ENCODE measurements around the gene BANK1.

The BANK1 gene, protein sequence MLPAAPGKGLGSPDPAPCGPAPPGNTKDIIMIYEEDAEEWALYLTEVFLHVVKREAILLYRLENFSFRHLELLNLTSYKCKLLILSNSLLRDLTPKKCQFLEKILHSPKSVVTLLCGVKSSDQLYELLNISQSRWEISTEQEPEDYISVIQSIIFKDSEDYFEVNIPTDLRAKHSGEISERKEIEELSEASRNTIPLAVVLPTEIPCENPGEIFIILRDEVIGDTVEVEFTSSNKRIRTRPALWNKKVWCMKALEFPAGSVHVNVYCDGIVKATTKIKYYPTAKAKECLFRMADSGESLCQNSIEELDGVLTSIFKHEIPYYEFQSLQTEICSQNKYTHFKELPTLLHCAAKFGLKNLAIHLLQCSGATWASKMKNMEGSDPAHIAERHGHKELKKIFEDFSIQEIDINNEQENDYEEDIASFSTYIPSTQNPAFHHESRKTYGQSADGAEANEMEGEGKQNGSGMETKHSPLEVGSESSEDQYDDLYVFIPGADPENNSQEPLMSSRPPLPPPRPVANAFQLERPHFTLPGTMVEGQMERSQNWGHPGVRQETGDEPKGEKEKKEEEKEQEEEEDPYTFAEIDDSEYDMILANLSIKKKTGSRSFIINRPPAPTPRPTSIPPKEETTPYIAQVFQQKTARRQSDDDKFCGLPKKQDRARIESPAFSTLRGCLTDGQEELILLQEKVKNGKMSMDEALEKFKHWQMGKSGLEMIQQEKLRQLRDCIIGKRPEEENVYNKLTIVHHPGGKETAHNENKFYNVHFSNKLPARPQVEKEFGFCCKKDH

DNA sequence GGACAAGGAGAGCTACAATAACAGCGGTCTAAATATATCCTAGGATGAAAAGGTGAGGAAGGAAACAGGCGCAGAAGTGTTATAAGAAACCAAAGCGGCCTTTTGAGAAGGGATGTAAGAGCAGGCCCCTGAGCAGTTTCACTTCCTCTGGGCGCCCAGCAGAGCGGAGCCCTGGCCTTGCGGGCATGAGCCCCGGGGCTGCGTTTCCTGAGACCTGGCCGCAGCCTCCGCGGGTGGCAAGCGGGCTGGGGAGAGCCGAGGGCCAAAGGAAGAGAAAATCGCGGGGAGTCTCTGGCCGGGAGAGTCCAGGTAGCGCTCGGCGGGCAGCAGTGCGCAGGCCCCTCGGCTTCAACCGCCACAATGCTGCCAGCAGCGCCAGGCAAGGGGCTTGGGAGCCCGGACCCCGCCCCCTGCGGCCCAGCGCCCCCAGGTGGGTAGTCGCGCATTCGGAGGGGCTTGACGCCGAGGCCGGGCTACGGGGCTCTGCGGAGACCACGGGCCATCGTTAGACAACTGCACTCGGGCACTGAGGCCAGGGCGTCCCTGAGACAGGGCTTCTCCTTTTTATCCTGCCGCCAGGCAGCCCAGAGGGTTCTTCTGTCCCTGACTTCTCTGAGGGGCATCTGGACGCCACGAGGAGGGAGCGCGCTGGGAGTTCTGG is at the start of gene BANK1:
TSS of gene BANK1 (plus strand) at position 210 of the 661 bp plus-strand sequence. CDS start at position 361, 151 bp downstream.
- peak; percentile 52 for DNase-seq (ENCODE audit: low read depth)

DNA sequence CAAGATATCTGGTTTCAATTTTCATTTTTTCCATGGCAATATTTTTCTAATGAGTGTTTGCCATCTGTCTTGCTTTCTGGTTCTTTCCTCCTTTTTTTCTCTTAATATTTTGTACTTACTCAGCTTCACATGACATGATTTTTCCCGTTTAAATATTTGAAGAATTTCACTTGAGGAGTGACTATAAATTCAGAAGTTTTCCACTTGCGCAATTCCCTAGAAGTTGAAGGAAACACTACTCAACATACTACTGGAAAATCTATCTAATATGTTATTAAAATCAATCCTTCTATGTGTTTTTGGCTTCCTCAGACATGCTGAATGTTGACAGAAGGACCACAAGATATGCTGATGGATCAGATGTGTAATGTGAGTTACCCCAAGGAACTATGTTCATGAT is 36.8 kb upstream of the BANK1 start:
- no peak for DNase-seq (ENCODE audit: low read depth)

DNA sequence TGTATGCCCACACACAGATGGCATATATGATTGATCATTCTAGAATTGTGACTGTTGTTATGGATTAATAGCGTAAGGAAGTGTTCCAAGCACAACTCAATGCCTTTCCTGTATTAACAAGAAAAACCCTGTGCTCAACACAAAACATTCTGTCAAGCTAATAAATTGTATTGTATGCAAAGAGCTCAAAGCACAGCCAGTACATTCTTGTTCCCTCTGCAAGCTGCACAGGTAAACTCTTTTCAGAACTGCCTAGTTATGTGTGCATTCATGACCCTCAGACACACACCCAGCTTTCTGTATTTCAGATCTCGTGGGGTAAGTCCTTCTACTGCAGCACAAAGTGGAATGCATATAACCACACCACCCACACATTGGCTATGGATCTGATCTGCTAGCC is 34.3 kb upstream of the BANK1 start:
- no peak for DNase-seq (ENCODE audit: low read depth)

DNA sequence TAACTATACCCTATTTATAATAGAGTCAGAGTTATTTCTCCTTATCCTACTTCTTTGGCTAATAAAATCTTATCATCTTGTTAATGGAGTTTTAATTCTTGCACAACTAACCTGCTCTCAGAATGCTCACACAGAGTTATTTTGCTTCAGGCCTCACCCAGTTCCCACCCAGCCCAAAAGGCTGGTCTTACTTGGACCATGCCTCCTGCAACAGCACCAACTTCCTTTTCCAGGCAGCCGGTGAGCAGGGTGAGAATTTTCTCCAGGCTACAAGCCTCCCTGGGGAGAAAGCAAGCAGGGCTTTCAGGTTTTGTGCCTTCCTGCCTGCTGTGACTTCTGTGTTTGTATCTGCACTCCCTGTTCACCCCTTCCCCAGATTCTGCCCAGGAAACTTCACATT is 29.1 kb upstream of the BANK1 start:
- no peak for DNase-seq (ENCODE audit: low read depth)

DNA sequence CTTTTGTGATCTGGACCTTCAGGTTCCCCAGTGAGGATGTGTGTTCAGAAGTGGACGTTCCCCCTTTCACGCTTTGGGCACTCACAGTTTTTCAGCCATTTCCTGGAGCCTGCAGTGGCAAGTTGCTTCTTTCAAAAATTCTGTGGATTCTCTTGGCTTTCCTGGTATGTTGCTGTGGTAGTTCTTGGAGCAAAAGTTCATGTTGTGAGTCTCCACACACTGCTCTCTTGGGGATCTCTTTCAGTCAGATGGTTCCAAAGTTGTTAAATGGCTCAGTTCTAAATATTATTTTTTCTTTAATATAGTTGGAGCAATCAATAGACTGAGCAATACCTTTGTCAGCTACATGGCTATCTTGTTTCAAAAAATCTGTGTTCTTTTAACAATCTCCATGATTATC is 28.5 kb upstream of the BANK1 start:
- no peak for DNase-seq (ENCODE audit: low read depth)

DNA sequence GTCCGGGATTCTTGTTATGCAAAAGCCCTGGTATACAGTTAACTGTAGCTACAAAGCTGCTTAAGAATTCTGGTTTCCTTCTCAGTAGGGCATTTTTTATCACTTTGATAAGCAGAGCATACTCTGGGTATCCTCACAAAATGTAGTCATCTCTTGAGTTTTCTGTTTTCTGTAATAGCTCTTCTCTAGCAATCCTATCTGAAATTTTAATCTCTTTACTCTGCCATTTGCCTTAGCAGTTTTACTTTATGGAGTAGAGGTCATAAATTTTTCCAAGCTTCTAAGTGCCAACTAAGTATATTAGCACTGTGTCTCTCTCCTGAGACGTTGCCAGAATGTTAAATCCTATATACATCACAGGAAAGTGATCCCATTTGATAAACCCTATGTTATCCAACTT is 28.0 kb upstream of the BANK1 start:
- no peak for DNase-seq (ENCODE audit: low read depth)

DNA sequence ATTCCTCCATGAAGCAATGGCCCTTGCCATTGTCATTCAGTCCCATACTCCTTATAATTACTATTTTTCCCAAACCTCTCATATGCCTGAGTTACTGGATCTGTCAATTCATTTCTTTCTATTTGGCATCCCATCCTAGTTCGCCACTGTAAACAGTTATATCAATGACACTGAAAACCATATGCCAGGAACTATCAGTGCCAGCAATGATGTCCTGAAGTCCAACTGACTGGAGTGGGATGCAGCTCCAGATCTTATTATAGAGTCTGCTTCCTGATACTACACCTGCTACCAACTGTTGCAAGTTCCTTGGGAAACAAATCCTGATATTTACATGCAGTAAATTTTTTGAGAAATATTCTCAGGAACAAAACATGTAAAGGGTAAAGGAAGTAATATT is 27.0 kb upstream of the BANK1 start:
- no peak for DNase-seq (ENCODE audit: low read depth)

DNA sequence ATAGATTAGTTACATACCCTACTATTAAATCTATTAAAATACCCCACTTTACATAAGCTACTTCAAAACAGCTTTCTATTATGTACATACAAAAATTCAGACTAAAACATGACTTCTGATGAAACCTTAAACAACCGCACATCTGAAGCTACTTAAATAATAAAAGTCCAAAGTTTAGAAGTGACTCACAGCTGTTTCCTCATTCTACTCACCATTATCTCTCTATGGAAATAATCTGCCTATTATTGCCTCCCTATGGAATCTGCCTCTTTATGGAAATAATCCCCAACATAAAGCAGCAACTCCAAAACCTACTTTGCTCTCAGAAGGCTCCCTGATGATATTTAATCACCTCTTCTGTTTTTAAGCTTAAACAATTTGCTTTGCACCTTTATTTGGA is 15.7 kb upstream of the BANK1 start:
- DNase-seq (ENCODE audit: low read depth): no peak

DNA sequence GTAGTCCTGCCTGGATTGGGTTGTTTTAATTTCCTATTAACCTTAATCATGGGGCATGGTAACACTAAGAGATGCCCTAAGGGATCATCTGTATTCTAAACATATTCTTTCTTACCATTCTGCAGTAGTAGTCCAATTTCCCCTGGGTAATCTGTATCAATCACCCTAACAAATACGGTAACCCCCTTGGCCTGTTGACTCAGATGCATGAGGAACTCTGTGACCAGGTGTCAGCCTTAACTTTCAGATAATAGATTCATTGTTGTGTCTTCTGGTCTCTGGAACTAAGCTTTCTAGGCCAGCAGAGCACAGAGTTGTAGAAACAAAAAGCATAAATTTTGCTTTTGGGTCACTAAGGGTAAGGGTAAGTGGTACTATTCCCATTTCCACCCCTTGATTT is 13.1 kb upstream of the BANK1 start:
- no peak for DNase-seq (ENCODE audit: low read depth)

DNA sequence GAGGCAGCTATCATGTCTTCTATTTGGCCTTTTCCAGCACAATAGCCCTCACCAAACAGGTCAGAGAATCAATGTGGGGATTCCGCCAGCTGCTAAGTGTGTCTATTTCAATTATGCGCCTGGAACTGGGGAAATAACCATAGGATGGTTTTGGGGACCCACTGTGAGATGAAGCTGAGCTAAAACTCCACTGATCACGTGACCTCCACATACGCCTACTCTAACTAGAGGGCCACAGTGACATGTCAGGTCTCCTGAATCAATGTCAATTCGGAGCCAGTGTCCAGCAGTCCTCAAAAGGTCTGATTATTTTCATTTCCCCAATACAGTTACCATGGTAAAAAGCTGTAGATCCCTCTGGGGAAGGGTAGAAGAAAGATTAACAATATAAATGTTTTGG is 10.2 kb upstream of the BANK1 start:
- no peak for DNase-seq (ENCODE audit: low read depth)

DNA sequence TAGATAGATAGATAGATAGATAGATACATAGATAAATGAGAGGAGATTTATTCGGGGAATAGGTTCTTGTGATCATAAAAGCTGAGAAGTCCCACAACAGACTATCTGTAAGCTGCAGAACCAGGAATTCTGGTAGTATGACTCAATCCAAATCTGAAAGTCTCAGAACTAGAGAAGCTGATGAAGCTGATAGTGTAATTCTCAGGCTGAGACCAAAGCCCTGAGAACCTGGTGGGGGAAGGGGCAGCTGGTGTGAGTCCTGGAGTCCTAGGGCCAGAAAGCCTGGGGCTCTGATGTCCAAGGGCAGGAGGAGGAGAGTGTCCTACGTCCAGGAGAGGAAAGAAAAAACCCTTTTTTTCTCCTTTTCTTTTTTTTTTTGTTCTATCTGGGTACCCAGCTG is 8.0 kb upstream of the BANK1 start:
- DNase-seq (ENCODE audit: low read depth): no peak

DNA sequence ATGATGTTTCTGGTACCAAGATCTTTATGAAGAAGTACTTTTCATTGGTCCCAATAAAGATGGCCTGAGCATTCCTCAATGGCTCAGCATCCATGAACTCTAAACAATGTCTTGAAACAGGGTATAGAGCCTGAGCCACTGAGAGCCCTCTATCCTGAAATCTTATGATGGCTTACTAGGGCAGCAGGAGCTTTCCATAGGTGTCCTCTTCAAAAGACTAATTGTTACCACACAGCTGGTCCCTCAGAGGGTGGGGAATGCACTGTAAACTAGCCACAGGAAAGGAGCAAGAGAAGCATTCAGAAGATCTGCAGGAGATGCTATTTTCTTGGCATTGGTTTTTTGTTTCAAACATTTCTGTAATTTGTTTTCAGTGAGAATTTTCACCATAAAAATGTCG is 5.6 kb upstream of the BANK1 start:
- no peak for DNase-seq (ENCODE audit: low read depth)

DNA sequence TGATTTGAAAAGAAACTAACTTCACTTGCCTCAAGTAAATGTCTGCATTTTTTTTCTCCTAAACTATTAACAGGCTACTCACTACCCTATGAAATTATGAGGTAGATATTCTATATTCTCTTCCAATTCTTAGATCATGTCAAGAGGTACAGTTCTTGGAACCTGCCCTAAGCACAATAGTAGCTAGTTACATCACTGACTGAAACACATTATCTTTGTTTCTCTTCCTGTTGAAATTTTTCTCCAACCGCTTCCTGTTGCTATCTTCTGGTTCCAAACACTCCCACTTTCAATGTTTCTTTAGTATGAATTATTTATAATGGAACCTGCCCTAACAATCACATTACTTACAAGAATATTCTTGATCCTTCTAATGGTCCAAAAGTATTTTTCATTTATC is 5.0 kb upstream of the BANK1 start:
- no peak for DNase-seq (ENCODE audit: low read depth)

DNA sequence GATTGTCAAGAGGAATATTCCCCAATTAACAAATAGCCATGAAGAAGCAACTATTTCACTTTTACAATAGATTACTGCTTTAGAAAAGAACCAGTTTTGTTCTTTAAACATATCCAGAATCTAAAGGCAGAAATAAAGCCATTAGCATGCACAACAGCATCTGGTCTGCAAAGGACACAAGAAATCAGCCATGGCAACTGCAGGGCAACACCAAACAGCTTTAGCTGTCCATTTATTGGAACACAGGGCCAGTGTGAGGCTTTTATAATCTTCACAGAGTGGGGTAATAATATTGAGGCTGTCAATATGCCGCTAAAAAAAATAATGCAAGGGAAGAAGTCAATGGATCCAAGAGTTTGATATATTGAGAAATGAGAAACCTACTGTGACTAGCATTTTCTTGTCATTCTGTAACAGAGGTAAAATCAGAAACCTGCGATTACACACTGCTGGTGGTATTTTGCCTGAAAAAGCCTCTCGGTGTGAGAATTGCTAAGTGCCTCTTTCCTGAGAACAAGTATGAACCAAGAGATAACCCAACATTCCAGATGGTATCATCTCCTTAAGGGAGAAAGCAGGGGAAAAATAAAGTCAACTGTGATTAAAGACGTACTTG is 2.7 kb upstream of the BANK1 start:
- DNase-seq (ENCODE audit: low read depth): no peak

DNA sequence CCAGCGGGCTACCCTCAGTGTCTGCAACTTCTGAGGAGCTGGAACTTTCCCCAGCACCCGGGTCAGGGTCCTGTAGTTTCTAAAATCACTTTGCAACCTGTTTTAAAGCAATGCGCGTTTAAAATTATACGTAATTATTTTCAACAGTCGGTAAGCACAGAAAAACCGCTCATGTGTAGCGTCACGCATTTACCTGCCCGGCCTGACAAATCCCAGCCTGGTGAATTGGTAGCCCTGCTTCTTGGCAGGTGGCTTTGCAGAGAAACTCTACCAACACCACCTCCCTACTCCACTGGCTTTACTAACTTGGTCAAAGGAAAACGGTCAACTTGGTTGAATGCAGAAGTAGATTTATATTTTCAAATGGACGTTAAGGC is 640 bp downstream of the BANK1 start:
- no peak for DNase-seq (ENCODE audit: low read depth)

DNA sequence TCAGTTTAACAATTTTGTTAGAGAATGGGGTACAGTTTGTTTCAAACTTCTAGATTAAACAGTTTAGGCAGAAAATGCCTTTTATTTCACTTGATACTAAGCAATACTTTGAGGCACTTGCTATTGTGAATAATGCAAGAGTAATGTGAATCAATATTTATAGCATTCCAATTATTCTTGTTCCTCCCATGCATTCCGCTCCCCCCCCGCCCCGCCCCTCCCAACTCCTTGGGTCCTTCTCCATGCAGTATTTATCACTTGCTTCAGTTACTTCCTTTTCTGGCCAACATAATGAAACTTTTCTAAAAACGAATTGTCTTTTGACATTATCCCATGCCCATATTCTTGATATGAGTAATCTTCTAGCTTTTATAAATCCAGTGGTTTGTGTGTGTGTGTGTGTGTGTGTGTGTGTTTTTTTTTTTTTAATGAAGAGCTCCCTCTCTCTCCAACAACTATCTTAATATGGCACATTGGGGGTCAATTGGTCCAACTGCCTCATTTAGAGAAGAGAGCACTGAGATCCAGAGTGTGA is 1.6 kb downstream of the BANK1 start:
- no peak for DNase-seq (ENCODE audit: low read depth)

DNA sequence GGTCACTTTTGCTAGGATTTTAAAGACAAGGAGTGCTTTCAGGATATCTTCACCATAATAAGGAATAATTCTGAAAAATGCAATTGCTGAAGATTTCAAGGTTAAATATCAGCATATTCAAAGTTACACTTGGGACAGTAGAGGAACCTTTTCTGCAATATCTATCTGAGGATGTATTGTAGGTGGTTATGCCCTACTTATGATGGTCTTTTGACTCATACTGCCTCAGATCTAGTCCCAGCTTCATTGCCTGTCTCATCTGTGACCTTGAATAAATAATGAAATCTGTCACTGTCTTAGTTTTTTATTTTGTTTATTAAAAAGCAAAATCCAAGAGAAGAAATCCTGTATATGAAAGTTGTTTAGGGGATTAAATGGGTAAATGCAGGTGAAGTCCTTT is 2.9 kb downstream of the BANK1 start:
- DNase-seq (ENCODE audit: low read depth): no peak

DNA sequence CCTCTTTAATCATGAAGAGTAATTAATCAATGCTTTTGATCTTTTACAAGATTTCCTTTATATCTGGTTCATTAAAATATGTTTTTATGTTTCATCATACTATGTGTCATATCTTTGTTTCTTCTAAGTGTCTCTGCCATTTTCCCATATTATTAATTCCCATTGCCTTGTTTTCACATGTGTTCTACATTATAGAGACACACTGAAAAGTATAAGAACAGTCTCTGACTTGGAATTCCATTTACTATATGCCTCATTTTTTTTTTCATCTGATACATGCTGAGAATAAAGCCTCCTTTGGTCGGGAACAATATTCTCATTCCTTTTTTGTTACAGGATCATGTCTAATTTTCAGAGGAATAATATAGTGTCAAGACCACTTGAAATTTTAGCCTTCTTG is 4.3 kb downstream of the BANK1 start:
- DNase-seq (ENCODE audit: low read depth): no peak

DNA sequence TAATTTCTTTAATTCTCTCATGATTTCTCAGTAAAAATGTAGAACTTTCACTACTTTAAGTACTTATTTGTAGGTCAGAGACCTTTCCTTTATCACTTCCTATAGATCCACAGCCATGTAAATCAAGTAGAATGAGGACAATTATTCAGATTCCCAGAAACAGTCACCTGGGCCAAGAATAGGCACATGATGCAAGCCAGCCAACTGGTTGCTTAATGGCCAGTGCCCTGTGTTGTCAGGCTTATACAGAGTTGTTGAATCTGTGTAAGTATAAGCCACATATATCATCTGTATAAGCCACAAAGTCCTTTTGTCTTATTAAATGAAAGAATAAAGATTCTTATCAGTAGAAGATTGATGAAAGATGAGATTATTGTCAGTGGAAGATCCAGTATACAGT is 5.2 kb downstream of the BANK1 start:
- DNase-seq (ENCODE audit: low read depth): no peak

DNA sequence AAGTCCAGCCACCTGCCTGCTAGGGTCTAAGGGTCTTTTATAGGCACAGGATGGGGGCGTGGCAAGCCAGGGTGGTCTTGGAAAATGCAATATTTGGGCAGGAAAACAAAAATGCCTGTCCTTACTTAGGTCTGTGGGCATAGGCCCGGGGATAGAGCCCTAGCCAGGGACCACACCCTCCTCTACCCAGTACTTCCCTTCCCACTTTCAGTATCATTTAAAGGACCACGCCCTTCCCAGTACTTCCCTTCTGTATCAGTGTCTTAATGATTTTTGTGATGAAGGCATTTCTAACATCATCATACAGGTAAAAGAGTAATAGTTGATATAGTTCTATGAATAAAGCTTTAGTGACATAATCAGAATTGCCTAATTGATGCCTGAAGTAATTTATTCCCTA is 11.4 kb downstream of the BANK1 start:
- DNase-seq (ENCODE audit: low read depth): no peak

DNA sequence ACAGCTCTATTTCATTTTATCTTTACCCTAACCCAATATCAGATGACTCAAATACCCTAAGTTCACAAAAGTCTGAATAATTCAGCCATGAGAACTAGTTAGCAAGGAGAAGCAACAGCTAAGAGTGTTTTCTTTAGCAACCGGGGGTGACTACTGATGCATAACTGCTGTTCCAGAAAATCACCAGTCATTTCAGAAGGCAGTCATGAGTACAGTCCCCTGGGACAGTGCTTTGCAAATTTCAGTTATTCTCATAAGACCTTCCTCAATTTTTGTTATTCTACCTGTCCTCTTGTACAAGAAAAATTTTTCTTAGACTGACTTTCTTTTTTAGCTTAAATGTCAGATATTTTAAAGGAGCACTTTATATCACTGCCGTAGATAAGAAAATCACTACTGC is 16.4 kb downstream of the BANK1 start:
- DNase-seq (ENCODE audit: low read depth): no peak

DNA sequence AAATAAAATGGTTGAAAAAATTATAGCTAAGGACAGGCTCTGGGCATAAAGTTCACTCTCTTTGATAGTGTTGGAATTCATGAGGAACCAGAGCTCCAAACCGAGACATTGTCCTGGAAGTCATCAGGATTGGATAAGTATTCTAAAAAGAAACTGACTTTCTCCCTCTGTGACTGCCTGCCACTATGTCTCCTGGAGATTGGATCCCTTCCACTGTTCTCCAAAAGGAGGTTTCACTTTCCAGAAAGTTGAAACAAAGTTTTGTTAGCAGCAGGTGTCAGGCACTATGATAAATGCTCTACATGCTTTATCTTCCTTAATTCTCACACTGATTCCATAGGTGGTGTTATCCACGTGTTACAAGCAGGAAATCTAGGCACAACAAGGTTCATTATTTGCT is 16.8 kb downstream of the BANK1 start:
- DNase-seq (ENCODE audit: low read depth): no peak
